HepG2 (cell line): ENCODE measurements around the gene C1orf116. TPM values are rescaled to one million over a fixed set of nuclear protein-coding genes. Genes with fewer than 3 reads are reported as not detected.

Source experiments
- AKNA ChIP-seq: sonication (generic); formaldehyde crosslinking; IDR thresholded peaks from 2 replicates; pipeline ENCODE4 v1.4.0; 2020; ENCODE audit warnings: missing genetic modification reagents, borderline replicate concordance
- CCAR2 ChIP-seq: fragments of 200-400 bp; formaldehyde crosslinking; optimal IDR thresholded peaks from 2 replicates; pipeline ENCODE3; 2018; ENCODE audit warnings: low read depth, mild to moderate bottlenecking, low read length, moderate library complexity
- IKZF1 ChIP-seq: fragments of 450-650 bp; IDR thresholded peaks from 2 replicates; pipeline ENCODE4 v1.7.1; 2016
- MEF2D ChIP-seq: sonication (generic); formaldehyde crosslinking; IDR thresholded peaks from 2 replicates; pipeline ENCODE4 v1.5.1; 2020; ENCODE audit warnings: mild to moderate bottlenecking, missing genetic modification reagents
- SNAPC2 ChIP-seq: sonication (generic); formaldehyde crosslinking; IDR thresholded peaks from 2 replicates; pipeline ENCODE4 v1.8.1; 2022; ENCODE audit warnings: mild to moderate bottlenecking, missing genetic modification reagents
- SOX5 ChIP-seq: IDR thresholded peaks from 2 replicates; pipeline ENCODE4 v1.6.1; 2016; ENCODE audit warnings: borderline replicate concordance
- ZNF207 ChIP-seq: fragments of 450-650 bp; IDR thresholded peaks from 2 replicates; pipeline ENCODE4 v1.6.1; 2016; ENCODE audit warnings: antibody characterized with exemption, borderline replicate concordance
- ZNF274 ChIP-seq: sonication (generic); formaldehyde crosslinking; IDR thresholded peaks from 2 replicates; pipeline ENCODE4 v1.5.1; 2020; ENCODE audit warnings: mild to moderate bottlenecking, missing genetic modification reagents
- ZNF34 ChIP-seq: sonication (generic); formaldehyde crosslinking; IDR thresholded peaks from 2 replicates; pipeline ENCODE4 v1.4.0; 2020; ENCODE audit warnings: mild to moderate bottlenecking, missing genetic modification reagents, borderline replicate concordance
- ZNF614 ChIP-seq: IDR thresholded peaks from 2 replicates; pipeline ENCODE4 v1.6.1; 2018; ENCODE audit warnings: missing biosample characterization, missing genetic modification reagents, inconsistent platforms, borderline replicate concordance
- ZNF782 ChIP-seq: sonication (generic); formaldehyde crosslinking; IDR thresholded peaks from 2 replicates; pipeline ENCODE4 v1.4.0; 2020; ENCODE audit warnings: missing genetic modification reagents, mild to moderate bottlenecking, borderline replicate concordance
- ZNF816 ChIP-seq: sonication (generic); formaldehyde crosslinking; IDR thresholded peaks from 2 replicates; pipeline ENCODE4 v1.8.0; 2022; ENCODE audit warnings: missing genetic modification reagents, mild to moderate bottlenecking, borderline replicate concordance
- polyA plus RNA-seq, 8 experiments: library from polyadenylated mRNA; depleted of rRNA in 3 of 8; stranded (reverse) in 7 of 8; unstranded in 1 of 8; fragments of >200 nt; fragmentation: Illumina TruSeq in 4 of 8; extraction: Trizol in 4 of 8; gene quantifications; 2 replicates each; pipeline versions ENCODE4 v1.2.1 to v1.2.3, GENCODE V29; 2011 to 2016; ENCODE audit warnings: low read depth in 4 of 8, missing spikeins in 1 of 8, mixed read lengths in 1 of 8; ENCODE audit not compliant: insufficient read depth in 1 of 8
- total RNA-seq, 5 experiments: library from RNA; depleted of rRNA; stranded (reverse); fragments of >200 nt; fragmentation: Illumina TruSeq; extraction: Trizol; gene quantifications; 2 replicates each; pipeline ENCODE4 v1.2.3, GENCODE V29; 2016; ENCODE audit warnings: low read depth in 1 of 5
- TF ChIP-seq, protein P1 (sequence below): sonication (generic); formaldehyde crosslinking; conservative IDR thresholded peaks from 2 replicates; pipeline ENCODE4 v1.4.0; 2020; ENCODE audit warnings: missing genetic modification reagents
- TF ChIP-seq, protein P2 (sequence below): fragments of 450-650 bp; IDR thresholded peaks from 2 replicates; pipeline ENCODE4 v1.6.1; 2016
- TF ChIP-seq, protein P3 (sequence below): sonication (generic); formaldehyde crosslinking; IDR thresholded peaks from 2 replicates; pipeline ENCODE4 v1.5.0; 2020; ENCODE audit warnings: missing genetic modification reagents
- TF ChIP-seq, protein P4 (sequence below): sonication (generic); formaldehyde crosslinking; conservative IDR thresholded peaks from 2 replicates; pipeline ENCODE4 v1.8.0; 2022; ENCODE audit warnings: mild to moderate bottlenecking, moderate library complexity, missing genetic modification reagents
- TF ChIP-seq, protein P5 (sequence below): sonication (generic); formaldehyde crosslinking; IDR thresholded peaks from 2 replicates; pipeline ENCODE4 v1.8.1; 2022; ENCODE audit warnings: mild to moderate bottlenecking, missing genetic modification reagents

Gene C1orf116
- total and polyA plus RNA-seq, 2 of the 13 experiments (the other 11 are each of a cell fraction or from before 2014, with no cell fraction given): 0.51 to 0.95 TPM

GRCh38 chr1:207025146-207025880 is 7.2 kb downstream of the C1orf116 start (continued):
- TF ChIP-seq AKNA (CRISPR knock-in tag) (no peak), CCAR2 (no peak), ZNF207 (no peak), ZNF614 (CRISPR knock-in tag) (no peak; the same call in 1 of the 2 replicates), IKZF1 (no peak), SOX5 (CRISPR knock-in tag) (peak; percentile 61; the same call in 1 of the 2 replicates), ZNF274 (CRISPR knock-in tag) (no peak), ZNF816 (no peak), ZNF34 (CRISPR knock-in tag) (no peak), ZNF782 (CRISPR knock-in tag) (no peak), SNAPC2 (CRISPR knock-in tag) (no peak), MEF2D (CRISPR knock-in tag) (0 out of 2 replicates have a peak, but pooled peaks have one; percentile 35)
- TF ChIP-seq, protein P1, sequence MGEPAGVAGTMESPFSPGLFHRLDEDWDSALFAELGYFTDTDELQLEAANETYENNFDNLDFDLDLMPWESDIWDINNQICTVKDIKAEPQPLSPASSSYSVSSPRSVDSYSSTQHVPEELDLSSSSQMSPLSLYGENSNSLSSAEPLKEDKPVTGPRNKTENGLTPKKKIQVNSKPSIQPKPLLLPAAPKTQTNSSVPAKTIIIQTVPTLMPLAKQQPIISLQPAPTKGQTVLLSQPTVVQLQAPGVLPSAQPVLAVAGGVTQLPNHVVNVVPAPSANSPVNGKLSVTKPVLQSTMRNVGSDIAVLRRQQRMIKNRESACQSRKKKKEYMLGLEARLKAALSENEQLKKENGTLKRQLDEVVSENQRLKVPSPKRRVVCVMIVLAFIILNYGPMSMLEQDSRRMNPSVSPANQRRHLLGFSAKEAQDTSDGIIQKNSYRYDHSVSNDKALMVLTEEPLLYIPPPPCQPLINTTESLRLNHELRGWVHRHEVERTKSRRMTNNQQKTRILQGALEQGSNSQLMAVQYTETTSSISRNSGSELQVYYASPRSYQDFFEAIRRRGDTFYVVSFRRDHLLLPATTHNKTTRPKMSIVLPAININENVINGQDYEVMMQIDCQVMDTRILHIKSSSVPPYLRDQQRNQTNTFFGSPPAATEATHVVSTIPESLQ: no peak
- TF ChIP-seq, protein P2, sequence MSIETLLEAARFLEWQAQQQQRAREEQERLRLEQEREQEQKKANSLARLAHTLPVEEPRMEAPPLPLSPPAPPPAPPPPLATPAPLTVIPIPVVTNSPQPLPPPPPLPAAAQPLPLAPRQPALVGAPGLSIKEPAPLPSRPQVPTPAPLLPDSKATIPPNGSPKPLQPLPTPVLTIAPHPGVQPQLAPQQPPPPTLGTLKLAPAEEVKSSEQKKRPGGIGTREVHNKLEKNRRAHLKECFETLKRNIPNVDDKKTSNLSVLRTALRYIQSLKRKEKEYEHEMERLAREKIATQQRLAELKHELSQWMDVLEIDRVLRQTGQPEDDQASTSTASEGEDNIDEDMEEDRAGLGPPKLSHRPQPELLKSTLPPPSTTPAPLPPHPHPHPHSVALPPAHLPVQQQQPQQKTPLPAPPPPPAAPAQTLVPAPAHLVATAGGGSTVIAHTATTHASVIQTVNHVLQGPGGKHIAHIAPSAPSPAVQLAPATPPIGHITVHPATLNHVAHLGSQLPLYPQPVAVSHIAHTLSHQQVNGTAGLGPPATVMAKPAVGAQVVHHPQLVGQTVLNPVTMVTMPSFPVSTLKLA: no peak
- TF ChIP-seq, protein P3, sequence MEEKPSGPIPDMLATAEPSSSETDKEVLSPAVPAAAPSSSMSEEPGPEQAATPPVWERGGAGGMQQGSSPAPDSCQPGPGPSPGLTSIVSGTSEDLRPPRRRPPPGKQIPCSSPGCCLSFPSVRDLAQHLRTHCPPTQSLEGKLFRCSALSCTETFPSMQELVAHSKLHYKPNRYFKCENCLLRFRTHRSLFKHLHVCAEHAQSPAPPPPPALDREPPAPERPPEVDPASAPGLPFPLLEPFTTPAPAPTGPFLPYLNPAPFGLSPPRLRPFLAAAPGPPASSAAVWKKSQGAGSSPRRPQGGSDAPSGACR (CRISPR knock-in tag): no peak
- TF ChIP-seq, protein P4, sequence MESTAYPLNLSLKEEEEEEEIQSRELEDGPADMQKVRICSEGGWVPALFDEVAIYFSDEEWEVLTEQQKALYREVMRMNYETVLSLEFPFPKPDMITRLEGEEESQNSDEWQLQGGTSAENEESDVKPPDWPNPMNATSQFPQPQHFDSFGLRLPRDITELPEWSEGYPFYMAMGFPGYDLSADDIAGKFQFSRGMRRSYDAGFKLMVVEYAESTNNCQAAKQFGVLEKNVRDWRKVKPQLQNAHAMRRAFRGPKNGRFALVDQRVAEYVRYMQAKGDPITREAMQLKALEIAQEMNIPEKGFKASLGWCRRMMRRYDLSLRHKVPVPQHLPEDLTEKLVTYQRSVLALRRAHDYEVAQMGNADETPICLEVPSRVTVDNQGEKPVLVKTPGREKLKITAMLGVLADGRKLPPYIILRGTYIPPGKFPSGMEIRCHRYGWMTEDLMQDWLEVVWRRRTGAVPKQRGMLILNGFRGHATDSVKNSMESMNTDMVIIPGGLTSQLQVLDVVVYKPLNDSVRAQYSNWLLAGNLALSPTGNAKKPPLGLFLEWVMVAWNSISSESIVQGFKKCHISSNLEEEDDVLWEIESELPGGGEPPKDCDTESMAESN: no peak
- TF ChIP-seq, protein P5, sequence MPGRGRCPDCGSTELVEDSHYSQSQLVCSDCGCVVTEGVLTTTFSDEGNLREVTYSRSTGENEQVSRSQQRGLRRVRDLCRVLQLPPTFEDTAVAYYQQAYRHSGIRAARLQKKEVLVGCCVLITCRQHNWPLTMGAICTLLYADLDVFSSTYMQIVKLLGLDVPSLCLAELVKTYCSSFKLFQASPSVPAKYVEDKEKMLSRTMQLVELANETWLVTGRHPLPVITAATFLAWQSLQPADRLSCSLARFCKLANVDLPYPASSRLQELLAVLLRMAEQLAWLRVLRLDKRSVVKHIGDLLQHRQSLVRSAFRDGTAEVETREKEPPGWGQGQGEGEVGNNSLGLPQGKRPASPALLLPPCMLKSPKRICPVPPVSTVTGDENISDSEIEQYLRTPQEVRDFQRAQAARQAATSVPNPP (CRISPR knock-in tag): no peak
